ENCODE results near the gene YARS1.
"Not testable (repeated sequence)": the region's sequence is repeated elsewhere in the genome, so short reads cannot be mapped to it uniquely, and the experiment has no call there.

The YARS1 gene

DNA sequence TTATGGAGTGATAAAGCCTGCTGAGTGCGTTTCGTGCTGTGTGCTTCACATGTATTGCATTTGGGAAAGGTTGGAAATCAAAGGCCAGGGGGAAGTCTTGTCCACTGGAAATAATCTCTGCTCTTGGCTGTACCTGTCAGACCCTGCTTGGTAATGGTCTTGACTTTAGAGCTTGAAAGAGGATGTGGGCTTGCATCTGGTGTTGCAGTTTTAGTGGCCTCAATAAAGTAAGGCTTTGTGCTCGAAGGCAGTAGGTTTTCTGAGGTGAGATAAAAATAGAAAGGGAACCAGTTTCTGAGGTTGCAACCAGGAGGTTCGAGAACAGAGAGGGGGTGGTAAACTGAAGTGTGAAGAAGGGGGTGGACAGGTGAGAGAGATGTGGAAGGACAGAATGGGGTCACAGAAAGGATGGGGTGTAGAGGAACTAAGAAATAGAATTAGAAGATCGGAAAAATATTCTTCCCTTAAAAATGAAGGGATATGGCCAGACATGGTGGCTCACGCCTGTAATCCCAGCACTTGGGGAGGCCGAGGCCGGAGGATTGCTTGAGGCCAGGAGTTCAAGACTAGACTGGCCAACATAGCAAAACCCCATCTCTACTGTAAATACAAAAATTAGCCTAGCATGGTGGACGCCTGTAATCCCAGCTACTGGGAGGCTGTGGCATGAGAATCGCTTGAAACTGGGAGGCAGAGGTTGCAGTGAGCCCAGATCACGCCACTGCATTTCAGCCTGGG, 1.8 kb upstream of the YARS1 start:
- in situ Hi-C loops (cut with HindIII; ENCODE audit: low pct_ligation_motif_present, low pct_unique_long_range_greater_than_20kb, low sequenced_read_pairs) = no loop called here
- DNase-seq = no peak

DNA sequence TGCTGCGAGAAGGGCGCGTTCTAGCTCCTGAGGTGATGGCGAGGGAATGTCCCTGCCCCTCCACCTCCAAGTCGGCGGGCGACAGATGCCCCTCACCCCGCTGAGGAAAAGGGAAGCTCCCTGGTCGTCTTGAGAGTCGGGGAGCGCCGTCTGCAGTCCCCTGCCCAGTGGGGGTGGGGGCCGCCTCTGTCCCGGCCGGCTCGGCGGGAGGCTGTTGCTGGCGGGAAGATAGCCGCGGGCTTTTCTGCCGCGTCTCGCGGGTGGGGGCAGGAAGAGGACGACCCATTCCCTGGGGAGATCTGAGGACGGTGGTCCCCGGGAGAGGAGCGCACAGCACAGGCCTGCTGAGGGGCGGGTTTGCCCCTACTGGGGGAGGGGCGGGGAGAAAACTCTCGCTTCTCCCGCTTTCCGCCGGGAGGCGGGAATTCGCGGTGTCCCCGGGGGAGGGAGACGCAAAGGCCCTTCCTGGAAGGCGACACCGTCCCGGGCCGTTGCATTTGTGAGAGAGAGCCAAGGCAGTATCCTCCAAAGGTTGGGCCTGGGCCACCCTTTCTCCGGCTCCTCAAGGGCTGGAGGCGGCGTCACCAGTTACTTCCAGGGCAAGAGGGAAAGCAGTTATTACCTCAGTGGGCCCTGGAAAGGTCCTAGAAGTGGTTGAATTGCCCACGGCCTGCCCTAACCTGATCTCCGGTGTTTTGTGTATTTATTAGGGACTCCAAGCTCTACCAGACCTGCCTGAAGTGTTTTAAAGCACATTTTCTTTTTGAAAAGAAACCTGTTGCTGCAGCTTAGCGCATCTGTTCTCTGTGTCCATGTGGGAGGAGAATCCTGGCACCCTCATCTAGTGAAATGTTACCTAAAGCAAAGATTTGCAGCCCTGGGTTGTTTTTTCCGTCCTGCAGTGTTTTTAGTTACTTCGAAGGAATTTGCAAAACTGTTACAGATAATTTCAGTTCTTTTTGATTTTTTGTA, 943 bp upstream of the YARS1 start:
- in situ Hi-C loops (cut with HindIII; ENCODE audit: low pct_ligation_motif_present, low pct_unique_long_range_greater_than_20kb, low sequenced_read_pairs) = no loop called here
- DNase-seq = peak; percentile 73

DNA sequence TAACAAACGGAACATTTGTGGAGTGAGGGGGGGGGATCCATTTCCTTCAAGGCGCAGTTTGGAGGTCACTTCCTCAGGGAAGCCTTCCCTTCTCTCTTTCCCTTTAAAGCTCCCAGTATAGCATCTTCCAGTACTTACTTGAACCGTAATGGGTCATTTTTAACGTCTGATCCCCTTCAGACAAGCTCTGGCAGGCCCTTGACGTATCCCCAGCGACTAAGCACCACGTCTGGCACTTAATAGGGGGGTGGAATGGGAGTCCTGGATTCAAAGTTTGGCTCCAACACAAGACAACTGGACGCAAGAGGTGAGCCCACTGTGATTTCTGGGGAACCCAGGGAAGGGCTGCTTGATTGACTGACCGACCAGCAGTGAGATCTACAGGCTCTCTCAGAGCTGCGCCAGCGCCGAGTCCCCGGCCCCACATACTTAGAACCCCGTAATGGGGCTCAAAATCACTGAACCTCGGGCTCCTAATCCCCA, 441 bp downstream of the YARS1 start:
- in situ Hi-C loops (cut with HindIII; ENCODE audit: low pct_ligation_motif_present, low pct_unique_long_range_greater_than_20kb, low sequenced_read_pairs) = no loop called here
- peak; percentile 34 for DNase-seq

DNA sequence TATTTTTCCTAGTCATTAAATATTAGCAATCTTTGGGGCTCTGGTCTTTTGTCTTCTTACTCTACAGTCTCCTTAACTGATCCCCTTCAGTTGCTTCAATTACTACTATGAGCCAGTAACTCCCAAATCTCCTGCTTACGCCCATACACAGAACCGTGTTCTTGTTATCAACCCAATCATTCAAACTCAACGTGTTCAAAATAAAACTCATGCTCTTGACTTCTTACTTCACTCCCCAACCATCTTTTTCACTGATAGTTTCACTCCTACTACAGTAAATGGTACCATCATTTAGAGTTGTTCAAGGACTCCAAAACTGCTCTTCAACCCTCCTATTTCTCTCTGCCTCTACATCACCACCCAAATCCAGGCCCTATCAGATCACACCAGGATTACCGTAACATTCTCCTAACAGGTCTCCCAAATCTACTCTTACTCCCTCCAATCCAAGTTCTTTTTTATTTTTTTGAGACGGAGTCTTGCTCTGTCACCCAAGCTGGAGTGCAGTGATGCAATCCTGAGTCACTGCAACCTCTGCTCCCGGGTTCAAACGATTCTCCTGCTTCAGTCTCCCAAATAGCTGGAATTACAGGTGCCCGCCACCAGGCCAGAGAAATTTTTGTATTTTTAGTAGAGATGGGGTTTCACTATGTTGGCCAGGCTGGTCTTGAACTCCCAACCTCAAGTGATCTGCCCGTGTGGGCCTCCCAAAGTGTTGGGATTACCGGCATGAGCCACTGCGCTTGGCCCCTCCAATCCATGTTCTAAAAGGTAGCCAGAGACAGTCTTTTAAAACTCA, 3.0 kb downstream of the YARS1 start:
- peak; percentile 29 for DNase-seq
- in situ Hi-C loops (cut with HindIII; ENCODE audit: low pct_ligation_motif_present, low pct_unique_long_range_greater_than_20kb, low sequenced_read_pairs) = no loop called here

DNA sequence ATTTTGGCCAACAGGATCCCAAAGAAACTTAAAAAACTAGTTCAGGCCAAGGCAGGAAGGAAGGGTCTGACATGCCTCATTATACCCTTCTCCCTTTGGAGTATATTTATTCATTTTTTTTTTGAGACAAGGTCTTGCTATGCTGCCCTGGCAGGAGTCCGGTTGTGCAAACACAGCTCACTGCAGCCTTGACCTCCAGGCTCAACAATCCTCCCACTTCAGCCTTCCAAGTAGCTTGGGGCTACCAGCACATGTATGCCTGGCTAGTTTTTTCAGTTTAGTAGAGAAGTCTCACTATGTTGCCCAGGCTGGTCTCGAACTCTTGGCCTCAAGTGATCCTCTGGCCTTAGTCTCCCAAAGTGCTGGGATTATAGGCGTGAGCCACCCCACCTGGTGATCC, 5.2 kb downstream of the YARS1 start:
- DNase-seq = no peak
- in situ Hi-C loops (cut with HindIII; ENCODE audit: low pct_ligation_motif_present, low pct_unique_long_range_greater_than_20kb, low sequenced_read_pairs) = no loop called here

DNA sequence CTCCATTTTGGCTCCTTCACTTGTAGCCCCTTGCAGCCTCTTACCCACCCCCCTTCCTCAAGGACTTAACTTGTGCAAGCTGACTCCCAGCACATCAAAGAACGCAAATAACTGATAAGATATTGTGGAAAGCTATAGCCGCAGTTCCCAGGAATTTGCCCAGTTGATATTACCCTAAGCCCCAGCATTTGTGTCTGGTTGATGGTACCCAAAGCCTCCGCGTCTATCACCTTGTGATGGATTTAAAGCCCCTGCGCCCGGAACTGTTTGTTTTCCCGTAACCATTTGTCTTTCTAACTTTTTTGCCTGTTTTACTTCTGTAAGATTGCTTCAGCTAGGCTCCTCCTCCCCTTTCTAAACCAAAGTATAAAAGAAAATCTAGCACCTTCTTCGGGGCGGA, 5.9 kb downstream of the YARS1 start:
- in situ Hi-C loops (cut with HindIII; ENCODE audit: low pct_ligation_motif_present, low pct_unique_long_range_greater_than_20kb, low sequenced_read_pairs) = no loop called here
- DNase-seq = no peak

DNA sequence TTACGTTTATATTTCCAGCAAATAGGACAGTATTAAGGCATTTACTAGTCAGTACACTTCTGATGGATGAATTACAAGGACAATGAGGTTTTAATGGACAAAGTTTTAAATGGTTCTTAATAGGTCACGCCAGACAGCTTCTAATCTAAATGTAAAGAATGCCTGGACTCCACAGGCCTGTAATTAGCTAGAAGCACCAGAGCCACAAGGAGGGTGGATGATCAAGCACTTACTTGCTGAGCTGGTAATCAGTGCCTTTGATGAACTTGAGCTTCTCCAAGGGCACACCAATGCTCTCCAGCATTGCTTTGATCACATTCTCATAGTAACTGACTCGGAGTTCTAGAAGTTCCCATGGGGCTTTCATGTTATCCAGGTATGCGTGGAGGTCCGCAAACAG, 6.8 kb downstream of the YARS1 start:
- no peak for DNase-seq
- in situ Hi-C loops (cut with HindIII; ENCODE audit: low pct_ligation_motif_present, low pct_unique_long_range_greater_than_20kb, low sequenced_read_pairs) = no loop called here

DNA sequence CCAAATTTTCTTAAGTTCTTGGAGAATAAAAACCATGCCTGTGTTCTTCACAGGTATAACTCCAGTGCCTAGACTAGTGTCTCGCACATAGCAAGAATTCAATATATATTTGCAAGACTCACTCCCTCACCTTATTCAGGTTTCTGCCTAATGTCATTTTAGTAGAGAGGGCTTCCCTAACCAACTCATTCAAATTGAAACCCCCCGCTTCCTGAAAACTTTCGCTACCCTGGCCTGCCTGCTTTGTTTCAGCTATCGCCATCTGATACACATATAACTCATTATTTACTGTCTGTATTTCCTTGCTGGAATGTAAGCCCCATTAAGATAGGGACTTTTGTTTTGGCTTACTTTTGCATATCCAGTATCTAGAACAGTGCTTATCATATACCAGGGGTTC, 8.6 kb downstream of the YARS1 start:
- no peak for DNase-seq
- in situ Hi-C loops (cut with HindIII; ENCODE audit: low pct_ligation_motif_present, low pct_unique_long_range_greater_than_20kb, low sequenced_read_pairs) = no loop called here

DNA sequence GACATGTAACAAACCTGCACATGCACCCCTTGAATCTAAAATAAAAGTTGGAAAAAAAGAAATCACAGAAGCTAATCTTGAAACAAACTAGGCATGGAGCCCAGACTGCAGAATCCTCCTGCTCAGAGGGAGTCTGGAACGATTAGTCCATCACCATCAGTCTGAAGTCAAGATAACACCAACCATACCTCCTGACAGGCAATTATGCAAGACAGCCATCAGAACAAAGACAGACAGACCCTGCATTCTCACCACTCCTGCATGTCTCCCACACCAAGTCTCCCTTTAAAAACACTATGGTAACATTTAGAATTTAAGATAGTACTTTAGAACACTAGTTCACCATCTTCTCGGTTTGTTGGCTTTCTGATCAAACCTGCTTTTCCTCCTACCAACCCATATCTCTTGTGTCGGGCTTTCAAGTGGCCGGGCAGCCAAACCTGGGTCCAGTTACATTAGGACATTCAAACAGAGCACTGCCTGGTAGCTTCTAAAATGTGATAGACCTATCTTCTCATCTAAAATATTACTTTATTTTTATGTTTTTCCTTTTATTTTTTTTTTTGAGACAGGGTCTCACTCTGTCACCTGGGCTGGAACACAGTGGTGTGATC, 10.1 kb downstream of the YARS1 start:
- DNase-seq = no peak
- in situ Hi-C loops (cut with HindIII; ENCODE audit: low pct_ligation_motif_present, low pct_unique_long_range_greater_than_20kb, low sequenced_read_pairs) = no loop called here

DNA sequence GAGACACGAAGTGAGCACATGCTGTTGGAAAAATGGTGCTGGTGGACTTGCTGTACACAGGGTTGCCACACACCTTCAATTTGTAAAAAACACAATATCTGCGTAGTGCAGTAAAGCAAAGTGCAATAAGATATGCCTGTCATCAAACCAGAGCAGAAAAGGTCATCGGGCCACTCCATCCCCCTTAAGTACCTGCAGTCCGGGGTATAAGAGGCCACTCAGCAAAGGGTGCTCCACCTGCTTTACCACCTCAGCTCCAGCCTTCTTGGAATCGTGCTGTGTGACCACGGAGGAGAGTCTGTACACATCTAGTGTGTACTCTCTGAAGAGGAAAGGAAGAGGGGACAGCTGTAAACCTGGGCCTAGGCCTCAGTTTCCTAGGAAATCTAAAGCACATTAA, 10.9 kb downstream of the YARS1 start:
- in situ Hi-C loops (cut with HindIII; ENCODE audit: low pct_ligation_motif_present, low pct_unique_long_range_greater_than_20kb, low sequenced_read_pairs) = no loop called here

DNA sequence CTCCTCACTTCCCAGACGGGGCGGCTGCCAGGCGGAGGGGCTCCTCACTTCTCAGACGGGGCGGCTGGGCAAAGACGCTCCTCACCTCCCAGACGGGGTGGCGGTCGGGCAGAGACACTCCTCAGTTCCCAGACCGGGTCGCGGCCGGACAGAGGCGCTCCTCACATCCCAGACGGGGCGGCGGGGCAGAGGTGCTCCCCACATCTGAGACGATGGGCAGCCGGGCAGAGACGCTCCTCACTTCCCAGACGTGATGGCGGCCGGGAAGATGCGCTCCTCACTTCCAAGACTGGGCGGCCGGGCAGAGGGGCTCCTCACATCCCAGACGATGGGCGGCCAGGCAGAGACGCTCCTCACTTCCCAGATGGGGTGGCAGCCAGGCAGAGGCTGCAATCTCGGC, 12.7 kb downstream of the YARS1 start:
- DNase-seq; in situ Hi-C loops (cut with HindIII; ENCODE audit: low pct_ligation_motif_present, low pct_unique_long_range_greater_than_20kb, low sequenced_read_pairs): not testable (repeated sequence)

More for the DNA sequence above, 10.9 kb downstream of the YARS1 start:
- DNase-seq = no peak

DNA sequence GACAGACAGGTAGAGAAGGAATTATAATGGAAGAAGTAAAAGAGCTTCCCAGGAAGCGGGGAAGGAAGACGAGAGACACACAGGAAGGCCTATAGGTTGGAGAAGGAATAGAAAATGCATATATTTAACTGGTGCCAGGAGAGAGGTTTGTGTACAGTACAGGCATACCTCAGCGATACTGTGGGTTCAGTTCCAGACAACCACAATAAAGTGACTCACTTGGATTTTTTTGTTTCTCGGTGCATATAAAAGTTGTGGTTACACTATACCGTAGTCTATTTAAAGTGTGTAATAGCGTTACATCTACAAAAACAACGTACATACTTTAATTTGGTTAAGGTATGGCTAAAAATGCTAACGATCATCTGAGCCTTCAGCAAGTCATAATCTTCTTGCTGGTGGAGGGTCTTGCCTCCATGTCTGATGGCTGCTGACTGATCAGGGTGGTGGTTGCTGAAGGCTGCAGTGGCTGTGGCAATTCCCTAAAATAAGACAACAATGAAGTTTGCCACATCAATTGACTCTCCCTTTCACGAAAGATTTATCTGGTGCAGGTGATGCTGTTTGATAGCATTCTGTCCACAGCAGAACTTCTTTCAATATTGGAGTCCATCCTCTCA, 16.0 kb downstream of the YARS1 start:
- in situ Hi-C loops (cut with HindIII; ENCODE audit: low pct_ligation_motif_present, low pct_unique_long_range_greater_than_20kb, low sequenced_read_pairs) = no loop called here
- DNase-seq = no peak

DNA sequence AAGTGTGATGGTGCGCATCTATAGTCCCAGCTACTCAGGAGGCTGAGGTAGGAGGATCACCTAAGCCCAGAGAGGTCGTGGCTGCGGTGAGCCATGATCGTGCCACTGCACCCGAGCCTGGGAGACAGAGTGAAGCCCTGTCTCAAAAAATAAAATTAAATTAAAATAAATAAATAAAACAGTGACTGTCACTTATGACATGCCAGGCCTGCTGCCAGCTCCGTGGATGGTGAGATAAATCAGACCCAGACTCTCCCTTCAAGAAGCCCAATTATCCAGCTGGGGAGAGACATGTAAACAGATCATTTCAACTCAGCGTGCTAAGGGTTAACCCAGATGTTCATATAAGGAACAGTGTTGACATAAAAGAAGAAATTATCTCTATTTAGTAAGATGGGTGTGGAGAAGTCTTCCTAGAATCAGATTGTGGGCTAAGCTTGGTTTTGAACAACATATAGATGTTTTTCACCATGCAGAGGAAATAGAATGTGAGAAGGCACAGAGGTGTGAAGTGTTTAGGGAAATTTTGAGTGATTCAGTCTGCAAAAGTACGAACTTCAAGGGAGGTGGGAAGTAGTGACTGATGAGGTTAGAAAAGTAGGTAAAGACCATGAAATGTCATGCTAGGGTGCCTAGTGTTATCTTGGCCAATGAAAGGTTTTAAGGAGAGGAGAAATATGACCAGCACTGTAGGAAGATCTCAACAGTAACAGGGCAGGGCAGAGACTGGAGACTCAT, 18.3 kb downstream of the YARS1 start:
- no peak for DNase-seq
- in situ Hi-C loops (cut with HindIII; ENCODE audit: low pct_ligation_motif_present, low pct_unique_long_range_greater_than_20kb, low sequenced_read_pairs) = no loop called here

DNA sequence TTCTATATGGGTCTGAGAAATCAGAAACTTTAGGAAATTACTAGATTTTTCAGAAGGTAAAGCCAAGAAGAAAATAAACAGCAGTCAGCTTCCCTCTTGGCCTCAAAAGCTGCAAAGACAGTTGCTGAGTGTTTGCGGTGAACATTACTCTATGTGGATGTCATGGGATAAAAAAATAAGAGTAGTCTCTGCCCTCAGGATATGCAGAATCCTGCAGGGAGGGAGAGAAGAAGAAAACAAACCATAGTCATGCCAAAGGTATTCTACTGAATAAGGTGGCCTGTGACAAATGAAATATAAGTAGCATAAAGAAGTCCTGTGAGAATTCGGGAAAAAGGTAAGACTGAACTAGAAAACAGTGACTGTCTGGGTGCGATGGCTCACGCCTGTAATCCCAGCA, 19.0 kb downstream of the YARS1 start:
- DNase-seq = no peak

DNA sequence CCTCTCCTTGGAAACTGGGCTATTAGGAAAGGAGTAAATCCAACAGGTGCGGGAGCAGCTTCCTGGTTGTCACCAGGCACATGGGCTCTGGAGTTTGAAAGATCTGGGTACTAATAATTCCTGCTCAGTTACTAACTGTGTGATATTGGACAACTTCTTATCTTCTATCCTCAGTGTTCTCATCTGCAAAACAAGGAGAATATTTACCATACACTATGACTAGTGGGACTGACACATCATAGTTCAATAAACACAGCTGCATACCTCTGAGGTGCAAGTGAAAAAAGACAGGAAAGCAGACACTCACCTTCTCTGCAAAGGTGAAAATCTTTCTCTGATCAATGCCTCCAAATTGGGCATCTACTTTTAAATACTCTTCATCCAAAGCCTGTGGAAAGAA, 19.7 kb downstream of the YARS1 start:
- in situ Hi-C loops (cut with HindIII; ENCODE audit: low pct_ligation_motif_present, low pct_unique_long_range_greater_than_20kb, low sequenced_read_pairs) = no loop called here
- no peak for DNase-seq

More for the DNA sequence above, 19.0 kb downstream of the YARS1 start:
- in situ Hi-C loops (cut with HindIII; ENCODE audit: low pct_ligation_motif_present, low pct_unique_long_range_greater_than_20kb, low sequenced_read_pairs) = no loop called here

DNA sequence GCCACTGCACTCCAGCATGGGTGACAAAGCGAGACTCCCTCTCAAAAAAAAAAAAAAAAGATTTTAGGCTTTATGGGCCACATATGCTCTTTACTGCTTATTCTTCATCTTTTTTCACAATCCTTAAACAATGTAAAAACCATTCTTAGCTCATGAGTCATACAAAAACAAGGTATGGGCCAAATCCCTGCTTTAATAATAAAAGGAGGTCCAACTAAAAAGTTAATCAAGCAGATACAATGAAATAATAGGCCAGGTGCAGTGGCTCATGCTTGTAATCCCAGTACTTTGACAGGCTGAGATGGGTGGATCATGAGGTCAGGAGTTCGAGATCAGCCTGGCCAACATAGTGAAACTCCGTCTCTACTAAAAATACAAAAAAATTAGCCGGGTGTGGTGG, 21.4 kb downstream of the YARS1 start:
- in situ Hi-C loops (cut with HindIII; ENCODE audit: low pct_ligation_motif_present, low pct_unique_long_range_greater_than_20kb, low sequenced_read_pairs); DNase-seq: not testable (repeated sequence)

DNA sequence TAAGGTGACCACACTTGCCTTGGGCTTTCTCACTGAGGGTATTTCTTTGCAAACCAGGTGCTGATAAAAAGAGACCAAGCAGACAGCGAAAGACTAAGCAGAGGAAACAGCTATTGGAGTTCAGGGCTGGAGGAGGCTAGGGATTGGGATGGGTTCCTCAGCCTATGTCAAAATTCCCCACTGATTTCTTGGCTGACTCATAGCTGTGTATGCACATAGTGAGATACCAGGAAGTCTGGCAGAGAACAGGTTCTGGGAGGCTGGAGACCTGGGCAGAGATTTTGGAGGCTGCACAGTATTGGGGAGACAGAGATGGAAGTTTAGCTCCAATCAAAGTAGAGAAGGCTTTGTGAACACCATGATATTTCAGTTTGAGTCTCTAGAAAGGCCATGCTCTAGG, 25.3 kb downstream of the YARS1 start:
- in situ Hi-C loops (cut with HindIII; ENCODE audit: low pct_ligation_motif_present, low pct_unique_long_range_greater_than_20kb, low sequenced_read_pairs) = no loop called here
- no peak for DNase-seq

All from ACHN (cell line).